ENCODE measurements around the gene SH3PXD2A. TPM values are rescaled to one million over a fixed set of nuclear protein-coding genes. Genes with fewer than 3 reads are reported as not detected.

The SH3PXD2A gene
- total and polyA plus RNA-seq, 2 experiments from 2014 or later: 1.8 to 5.0 TPM

DNA sequence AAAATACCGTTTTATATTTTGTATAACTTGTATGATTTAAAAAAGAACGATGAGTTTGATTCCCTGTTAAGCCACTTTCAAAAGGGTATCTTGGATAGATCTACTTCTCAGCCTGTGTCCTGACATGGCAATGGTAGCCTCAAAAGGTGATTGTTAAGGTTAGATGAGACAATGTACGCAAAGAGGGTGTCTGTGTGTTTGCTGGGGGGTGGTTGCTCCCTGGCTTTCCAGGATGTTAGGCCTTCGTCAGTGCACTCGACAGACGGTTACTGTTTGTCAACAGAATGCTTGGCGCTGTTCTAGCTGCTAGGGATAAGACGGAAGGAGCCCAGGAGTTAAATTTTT is 271.5 kb downstream of the SH3PXD2A start:
- Mint-ChIP-seq H3K36me3 (ENCODE audit: low read depth) (peaks cover 3% of the 10 kb centered on the region; the same call in 1 of the 3 replicates), H3K4me3 (peak overlapping the region; percentile 49), H3K9me3 (peaks cover 12% of the 10 kb centered on the region), H3K4me1 (peaks cover 2% of the 10 kb centered on the region; the same call in 2 of the 3 replicates), H3K27me3 (ENCODE audit: insufficient read depth, low read depth, poor library complexity) (peaks cover 30% of the 10 kb centered on the region), H3K27ac (no peak overlapping the region)
- H3K4me2 ChIP-seq: peak overlapping the region; percentile 73; the same call in 1 of the 2 replicates
- no peak for DNase-seq (ENCODE audit: low spot score)
- no peak overlapping the region for H3K27ac ChIP-seq (ENCODE audit: low read depth)
- TF ChIP-seq ETS1 (IDR thresholded peaks at IDR 0.05): no peak
- no peak for TF ChIP-seq REST (IDR thresholded peaks at IDR 0.05; ENCODE audit: unreplicated experiment)
- TF ChIP-seq, protein P1, sequence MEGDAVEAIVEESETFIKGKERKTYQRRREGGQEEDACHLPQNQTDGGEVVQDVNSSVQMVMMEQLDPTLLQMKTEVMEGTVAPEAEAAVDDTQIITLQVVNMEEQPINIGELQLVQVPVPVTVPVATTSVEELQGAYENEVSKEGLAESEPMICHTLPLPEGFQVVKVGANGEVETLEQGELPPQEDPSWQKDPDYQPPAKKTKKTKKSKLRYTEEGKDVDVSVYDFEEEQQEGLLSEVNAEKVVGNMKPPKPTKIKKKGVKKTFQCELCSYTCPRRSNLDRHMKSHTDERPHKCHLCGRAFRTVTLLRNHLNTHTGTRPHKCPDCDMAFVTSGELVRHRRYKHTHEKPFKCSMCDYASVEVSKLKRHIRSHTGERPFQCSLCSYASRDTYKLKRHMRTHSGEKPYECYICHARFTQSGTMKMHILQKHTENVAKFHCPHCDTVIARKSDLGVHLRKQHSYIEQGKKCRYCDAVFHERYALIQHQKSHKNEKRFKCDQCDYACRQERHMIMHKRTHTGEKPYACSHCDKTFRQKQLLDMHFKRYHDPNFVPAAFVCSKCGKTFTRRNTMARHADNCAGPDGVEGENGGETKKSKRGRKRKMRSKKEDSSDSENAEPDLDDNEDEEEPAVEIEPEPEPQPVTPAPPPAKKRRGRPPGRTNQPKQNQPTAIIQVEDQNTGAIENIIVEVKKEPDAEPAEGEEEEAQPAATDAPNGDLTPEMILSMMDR (conservative IDR thresholded peaks at IDR 0.05; ENCODE audit: low read depth in 2 of 2): no peak
- H3F3A ChIP-seq (replicated peaks; ENCODE audit: low read depth): no peaks in the 10 kb centered on the region
- H3K79me2 ChIP-seq (replicated peaks; ENCODE audit: insufficient read depth): no peaks in the 10 kb centered on the region
- H2AFZ ChIP-seq: peak overlapping the region; percentile 96
- H3K36me3 ChIP-seq (ENCODE audit: insufficient read depth): no peaks in the 10 kb centered on the region
- ATAC-seq: no peak
- H3K4me1 ChIP-seq (ENCODE audit: insufficient read depth): no peaks in the 10 kb centered on the region
- peak overlapping the region; percentile 47; the same call in 1 of the 2 replicates for H3K4me3 ChIP-seq
- H4K20me1 ChIP-seq (replicated peaks; ENCODE audit: insufficient read depth): no peaks in the 10 kb centered on the region
- peaks cover 37% of the 10 kb centered on the region for H3K27me3 ChIP-seq (ENCODE audit: insufficient read depth)
- peaks cover 5% of the 10 kb centered on the region; the same call in 1 of the 2 replicates for H3K9me2 ChIP-seq (ENCODE audit: insufficient read depth)

- H3K9me3 Mint-ChIP-seq: peaks cover 9% of the 10 kb centered on the region
- H3K4me2 ChIP-seq: no peak overlapping the region
- no peak overlapping the region for H2AFZ ChIP-seq
- H3K36me3 ChIP-seq (ENCODE audit: insufficient read depth): no peaks in the 10 kb centered on the region
- no peak for DNase-seq (ENCODE audit: low spot score)
- H4K20me1 ChIP-seq (replicated peaks; ENCODE audit: insufficient read depth): no peaks in the 10 kb centered on the region
- peaks cover 3% of the 10 kb centered on the region; the same call in 1 of the 3 replicates for H3K36me3 Mint-ChIP-seq (ENCODE audit: low read depth)
- peaks cover 5% of the 10 kb centered on the region; the same call in 1 of the 2 replicates for H3K9me2 ChIP-seq (ENCODE audit: insufficient read depth)
- no peak overlapping the region for H3K4me3 ChIP-seq
- H3K4me1 ChIP-seq (ENCODE audit: insufficient read depth): no peaks in the 10 kb centered on the region
- no peaks in the 10 kb centered on the region for H3K79me2 ChIP-seq (replicated peaks; ENCODE audit: insufficient read depth)
- no peak overlapping the region for H3K4me3 Mint-ChIP-seq
- no peak for ATAC-seq
- H3K27ac Mint-ChIP-seq: no peak overlapping the region
- H3F3A ChIP-seq (replicated peaks; ENCODE audit: low read depth): no peaks in the 10 kb centered on the region
- peaks cover 30% of the 10 kb centered on the region for H3K27me3 Mint-ChIP-seq (ENCODE audit: insufficient read depth, low read depth, poor library complexity)
- H3K4me1 Mint-ChIP-seq: peaks cover 2% of the 10 kb centered on the region; the same call in 2 of the 3 replicates
- peaks cover 37% of the 10 kb centered on the region for H3K27me3 ChIP-seq (ENCODE audit: insufficient read depth)
- H3K27ac ChIP-seq (ENCODE audit: low read depth): no peak overlapping the region
- TF ChIP-seq, protein P2, sequence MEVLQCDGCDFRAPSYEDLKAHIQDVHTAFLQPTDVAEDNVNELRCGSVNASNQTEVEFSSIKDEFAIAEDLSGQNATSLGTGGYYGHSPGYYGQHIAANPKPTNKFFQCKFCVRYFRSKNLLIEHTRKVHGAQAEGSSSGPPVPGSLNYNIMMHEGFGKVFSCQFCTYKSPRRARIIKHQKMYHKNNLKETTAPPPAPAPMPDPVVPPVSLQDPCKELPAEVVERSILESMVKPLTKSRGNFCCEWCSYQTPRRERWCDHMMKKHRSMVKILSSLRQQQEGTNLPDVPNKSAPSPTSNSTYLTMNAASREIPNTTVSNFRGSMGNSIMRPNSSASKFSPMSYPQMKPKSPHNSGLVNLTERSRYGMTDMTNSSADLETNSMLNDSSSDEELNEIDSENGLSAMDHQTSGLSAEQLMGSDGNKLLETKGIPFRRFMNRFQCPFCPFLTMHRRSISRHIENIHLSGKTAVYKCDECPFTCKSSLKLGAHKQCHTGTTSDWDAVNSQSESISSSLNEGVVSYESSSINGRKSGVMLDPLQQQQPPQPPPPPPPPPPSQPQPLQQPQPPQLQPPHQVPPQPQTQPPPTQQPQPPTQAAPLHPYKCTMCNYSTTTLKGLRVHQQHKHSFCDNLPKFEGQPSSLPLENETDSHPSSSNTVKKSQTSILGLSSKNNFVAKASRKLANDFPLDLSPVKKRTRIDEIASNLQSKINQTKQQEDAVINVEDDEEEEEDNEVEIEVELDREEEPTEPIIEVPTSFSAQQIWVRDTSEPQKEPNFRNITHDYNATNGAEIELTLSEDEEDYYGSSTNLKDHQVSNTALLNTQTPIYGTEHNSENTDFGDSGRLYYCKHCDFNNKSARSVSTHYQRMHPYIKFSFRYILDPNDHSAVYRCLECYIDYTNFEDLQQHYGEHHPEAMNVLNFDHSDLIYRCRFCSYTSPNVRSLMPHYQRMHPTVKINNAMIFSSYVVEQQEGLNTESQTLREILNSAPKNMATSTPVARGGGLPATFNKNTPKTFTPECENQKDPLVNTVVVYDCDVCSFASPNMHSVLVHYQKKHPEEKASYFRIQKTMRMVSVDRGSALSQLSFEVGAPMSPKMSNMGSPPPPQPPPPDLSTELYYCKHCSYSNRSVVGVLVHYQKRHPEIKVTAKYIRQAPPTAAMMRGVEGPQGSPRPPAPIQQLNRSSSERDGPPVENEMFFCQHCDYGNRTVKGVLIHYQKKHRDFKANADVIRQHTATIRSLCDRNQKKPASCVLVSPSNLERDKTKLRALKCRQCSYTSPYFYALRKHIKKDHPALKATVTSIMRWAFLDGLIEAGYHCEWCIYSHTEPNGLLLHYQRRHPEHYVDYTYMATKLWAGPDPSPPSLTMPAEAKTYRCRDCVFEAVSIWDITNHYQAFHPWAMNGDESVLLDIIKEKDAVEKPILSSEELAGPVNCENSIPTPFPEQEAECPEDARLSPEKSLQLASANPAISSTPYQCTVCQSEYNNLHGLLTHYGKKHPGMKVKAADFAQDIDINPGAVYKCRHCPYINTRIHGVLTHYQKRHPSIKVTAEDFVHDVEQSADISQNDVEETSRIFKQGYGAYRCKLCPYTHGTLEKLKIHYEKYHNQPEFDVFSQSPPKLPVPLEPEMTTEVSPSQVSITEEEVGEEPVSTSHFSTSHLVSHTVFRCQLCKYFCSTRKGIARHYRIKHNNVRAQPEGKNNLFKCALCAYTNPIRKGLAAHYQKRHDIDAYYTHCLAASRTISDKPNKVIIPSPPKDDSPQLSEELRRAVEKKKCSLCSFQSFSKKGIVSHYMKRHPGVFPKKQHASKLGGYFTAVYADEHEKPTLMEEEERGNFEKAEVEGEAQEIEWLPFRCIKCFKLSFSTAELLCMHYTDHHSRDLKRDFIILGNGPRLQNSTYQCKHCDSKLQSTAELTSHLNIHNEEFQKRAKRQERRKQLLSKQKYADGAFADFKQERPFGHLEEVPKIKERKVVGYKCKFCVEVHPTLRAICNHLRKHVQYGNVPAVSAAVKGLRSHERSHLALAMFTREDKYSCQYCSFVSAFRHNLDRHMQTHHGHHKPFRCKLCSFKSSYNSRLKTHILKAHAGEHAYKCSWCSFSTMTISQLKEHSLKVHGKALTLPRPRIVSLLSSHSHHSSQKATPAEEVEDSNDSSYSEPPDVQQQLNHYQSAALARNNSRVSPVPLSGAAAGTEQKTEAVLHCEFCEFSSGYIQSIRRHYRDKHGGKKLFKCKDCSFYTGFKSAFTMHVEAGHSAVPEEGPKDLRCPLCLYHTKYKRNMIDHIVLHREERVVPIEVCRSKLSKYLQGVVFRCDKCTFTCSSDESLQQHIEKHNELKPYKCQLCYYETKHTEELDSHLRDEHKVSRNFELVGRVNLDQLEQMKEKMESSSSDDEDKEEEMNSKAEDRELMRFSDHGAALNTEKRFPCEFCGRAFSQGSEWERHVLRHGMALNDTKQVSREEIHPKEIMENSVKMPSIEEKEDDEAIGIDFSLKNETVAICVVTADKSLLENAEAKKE (CRISPR knock-in tag; IDR thresholded peaks at IDR 0.05): no peak
- TF ChIP-seq ZNF114 (CRISPR knock-in tag; IDR thresholded peaks at IDR 0.05) (no peak), ZNF331 (CRISPR knock-in tag; IDR thresholded peaks at IDR 0.05; ENCODE audit: low read depth) (no peak)
Observed at GRCh38 chr10:103582331-103583123, 272.8 kb downstream of the SH3PXD2A start.
